HCT116 (cell line): ENCODE measurements around the gene SNX13.

ENCODE experiments used
- POLR2AphosphoS5 ChIP-seq: IDR thresholded peaks from 2 replicates; pipeline ENCODE4 v1.6.1; 2011; ENCODE audit warnings: mild to moderate bottlenecking, low read depth, low read length, moderate library complexity
- ZNF274 ChIP-seq: fragments of 200-500 bp; sonication (Bioruptor generic); IDR thresholded peaks from 2 replicates; pipeline ENCODE4 v1.6.1; 2014; ENCODE audit warnings: mild to moderate bottlenecking, low read depth, low read length, inconsistent platforms

DNA sequence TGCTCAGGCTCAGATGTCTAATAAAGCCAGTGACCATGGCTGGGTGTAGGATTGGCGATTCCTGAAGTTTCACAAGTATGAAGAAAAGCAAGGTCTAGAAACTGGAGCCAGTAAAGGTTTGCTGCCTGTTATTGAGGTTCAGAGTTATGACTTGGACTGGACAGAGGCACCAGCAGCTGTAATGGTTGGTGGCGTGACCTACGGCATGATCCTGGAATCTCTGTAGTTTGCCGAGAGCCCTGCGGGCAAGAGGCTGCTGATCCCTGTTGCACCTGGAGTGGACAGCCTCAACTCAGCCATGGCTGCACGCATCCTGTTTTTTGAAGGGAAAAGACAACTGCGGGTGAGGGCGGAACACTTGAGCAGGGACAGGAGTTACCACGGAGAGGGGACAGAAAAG, 22.4 kb upstream of the SNX13 start:
- TF ChIP-seq ZNF274 (no peak), POLR2AphosphoS5 (no peak)
